Measurements from ENCODE around the gene MSLN.

Gene MSLN

GRCh38 chr16:782258-782657 lies 21.7 kb downstream of the MSLN start:
- peak overlapping the region; percentile 76; the same call in 1 of the 2 replicates for H3K27ac ChIP-seq
- TF ChIP-seq CTCF (conservative IDR thresholded peaks at IDR 0.05; ENCODE audit: low read depth), result no peak
- ChIA-PET CTCF (no interaction called here), POLR2A (ENCODE audit: low non-redundant PET) (no interaction called here)
- no peak for DNase-seq (ENCODE audit: low spot score)

- TF ChIP-seq CTCF (conservative IDR thresholded peaks at IDR 0.05; ENCODE audit: low read depth), result no peak
- ChIA-PET CTCF (interaction anchor here (0.7 kb wide), 1 partner anchor 1201 kb away, joined by 3 read pairs; the partner anchor contains the start of gene GFER), POLR2A (ENCODE audit: low non-redundant PET) (no interaction called here)
- H3K27ac ChIP-seq, result peak overlapping the region; percentile 76
- peak; percentile 47 for DNase-seq (ENCODE audit: low spot score)
These were observed 22.4 kb downstream of the MSLN start for GRCh38 chr16:782766-783403.

- POLR2A ChIA-PET (ENCODE audit: low non-redundant PET), result interaction anchor here (0.6 to 0.7 kb wide), 2 partner anchors 48 to 49 kb away, joined by 4 read pairs; no protein-coding TSS in a partner anchor
- peak overlapping the region; percentile 76 for H3K27ac ChIP-seq
- CTCF ChIA-PET, result interaction anchor here (0.6 to 0.7 kb wide), 3 partner anchors 16 to 1200 kb away, joined by 3 to 4 read pairs (median 3); partner anchors contain the start of gene GFER
- no peak for DNase-seq (ENCODE audit: low spot score)
- no peak for TF ChIP-seq CTCF (conservative IDR thresholded peaks at IDR 0.05; ENCODE audit: low read depth)
These were observed 23.0 kb downstream of the MSLN start for GRCh38 chr16:783404-784161.

- POLR2A ChIA-PET (ENCODE audit: low non-redundant PET), result no interaction called here
- no peak for TF ChIP-seq CTCF (conservative IDR thresholded peaks at IDR 0.05; ENCODE audit: low read depth)
These were observed 23.9 kb downstream of the MSLN start for GRCh38 chr16:784431-784830.

GRCh38 chr16:785563-786535 lies 25.3 kb downstream of the MSLN start:
- ChIA-PET CTCF (interaction anchor here (0.6 to 2.1 kb wide), 24 partner anchors 10 to 1006 kb away, joined by 3 to 18 read pairs (median 5); partner anchors contain the start of genes CIAO3, HAGHL, METRN and MSLN), POLR2A (ENCODE audit: low non-redundant PET) (interaction anchor here (0.6 kb wide), 1 partner anchor 74 kb away, joined by 3 read pairs; no protein-coding TSS in a partner anchor)
- peak; percentile 86 for TF ChIP-seq CTCF (conservative IDR thresholded peaks at IDR 0.05; ENCODE audit: low read depth)
- peak overlapping the region; percentile 76 for H3K27ac ChIP-seq
- DNase-seq (ENCODE audit: low spot score), result peak; percentile 48

More at GRCh38 chr16:784431-784830, 23.9 kb downstream of the MSLN start:
- peak overlapping the region; percentile 76 for H3K27ac ChIP-seq
- CTCF ChIA-PET, result interaction anchor here (0.6 to 2.1 kb wide), 14 partner anchors 10 to 77 kb away, joined by 3 to 18 read pairs (median 4); partner anchors contain the start of genes ANTKMT, CIAO3, HAGHL and METRN
- DNase-seq (ENCODE audit: low spot score), result no peak
